ENCODE data around the gene PACS2.

PACS2 gene

DNA sequence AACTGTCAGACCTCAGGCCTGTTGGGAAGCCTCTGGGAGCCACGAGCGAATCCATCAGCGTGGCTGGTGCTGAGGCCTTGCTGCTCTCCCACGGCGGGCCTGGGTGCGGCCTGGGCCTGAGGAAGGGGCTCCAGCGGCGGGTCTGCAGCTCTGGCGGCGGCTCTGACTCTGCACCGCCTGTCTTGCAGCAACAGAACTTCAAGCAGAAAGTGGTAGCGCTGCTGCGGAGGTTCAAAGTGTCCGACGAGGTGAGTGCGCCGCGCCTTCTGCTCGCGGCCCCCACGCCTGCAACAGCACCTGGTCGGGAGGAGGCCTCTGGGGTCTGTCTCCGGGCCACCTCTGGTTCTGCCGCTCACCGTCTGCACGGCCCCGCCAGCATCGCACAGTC lies 55.1 kb downstream of the PACS2 start:
- no peak for DNase-seq (ENCODE audit: low read depth)

DNA sequence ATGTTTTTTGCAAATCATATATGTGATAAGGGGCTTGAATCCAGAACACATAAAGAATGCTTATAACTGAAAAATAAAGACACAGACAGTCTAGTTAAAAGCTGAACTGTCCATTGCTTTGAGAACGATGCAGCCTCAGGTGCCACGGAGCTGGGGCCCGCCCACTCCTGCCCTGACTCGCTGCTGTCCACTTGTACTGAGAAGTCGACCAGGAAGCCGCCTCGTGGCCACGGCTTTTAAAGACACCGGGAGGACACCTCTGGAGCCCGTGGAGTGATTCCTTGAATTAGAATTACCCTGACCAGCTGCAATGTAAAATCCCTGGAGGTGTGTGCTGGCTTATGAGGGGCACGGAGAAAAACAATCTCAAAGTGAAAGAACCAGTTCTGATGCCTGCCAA lies 59.8 kb downstream of the PACS2 start:
- no peak for DNase-seq (ENCODE audit: low read depth)

DNA sequence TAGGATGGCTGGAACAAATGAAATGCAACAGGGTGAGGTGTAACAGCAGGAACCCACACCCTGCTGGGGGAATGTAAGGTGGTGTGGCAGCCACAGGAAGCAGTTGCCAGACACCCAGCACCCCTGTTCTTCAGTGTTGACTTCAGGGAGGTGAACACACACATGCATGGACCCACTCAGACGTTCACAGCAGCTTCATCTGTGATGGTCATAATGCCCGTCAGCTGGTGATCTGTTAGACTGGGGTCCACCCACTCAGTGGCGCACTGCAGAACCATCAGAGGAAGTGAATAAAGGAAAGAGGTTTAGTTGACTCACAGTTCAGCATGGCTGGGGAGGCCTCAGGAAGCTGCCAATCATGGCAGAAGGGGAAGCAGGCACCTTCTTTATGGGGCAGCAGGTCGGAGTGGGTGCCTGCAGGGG lies 61.1 kb downstream of the PACS2 start:
- no peak for DNase-seq (ENCODE audit: low read depth)

DNA sequence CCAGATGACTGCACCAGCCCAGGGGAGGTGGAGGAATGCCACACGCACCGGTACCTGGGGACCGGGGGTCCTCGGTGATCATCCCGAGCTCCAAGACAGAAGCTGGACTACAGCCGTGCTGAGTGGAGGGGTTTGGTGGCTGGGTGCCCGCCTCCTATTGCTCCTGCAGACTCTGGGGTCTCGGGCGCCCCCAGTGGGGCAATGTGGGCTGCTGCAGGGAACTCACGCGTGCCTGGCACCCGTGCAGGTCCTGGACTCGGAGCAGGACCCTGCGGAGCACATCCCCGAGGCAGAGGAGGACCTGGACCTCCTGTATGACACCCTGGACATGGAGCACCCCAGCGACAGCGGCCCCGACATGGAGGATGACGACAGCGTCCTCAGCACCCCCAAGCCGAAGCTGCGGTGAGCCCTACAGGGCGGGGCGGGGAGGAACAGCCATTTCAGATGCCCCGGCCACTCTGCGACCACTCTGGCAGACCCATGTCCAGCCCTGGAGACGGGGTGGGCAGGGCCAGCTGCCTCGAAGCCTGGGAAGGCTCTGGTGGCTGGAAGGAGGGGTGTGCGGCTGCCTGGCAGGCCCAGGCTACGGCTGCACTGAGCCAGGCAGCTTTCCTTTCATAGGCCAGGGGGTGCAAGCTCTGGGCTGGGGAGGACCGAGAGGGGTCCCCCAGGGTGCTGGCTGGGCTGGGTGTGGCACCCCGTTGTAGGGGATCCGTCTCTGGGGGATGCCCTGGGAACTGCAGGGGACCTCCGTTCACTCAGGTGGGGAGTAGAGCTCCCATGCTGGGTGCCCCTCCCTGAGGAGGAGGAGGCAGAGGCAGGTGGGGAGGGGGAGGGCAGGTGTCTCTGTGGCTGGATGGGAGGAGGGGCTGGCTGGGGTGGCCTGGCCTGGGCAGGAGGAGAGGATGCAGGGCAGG lies 62.2 kb downstream of the PACS2 start:
- no peak for DNase-seq (ENCODE audit: low read depth)

DNA sequence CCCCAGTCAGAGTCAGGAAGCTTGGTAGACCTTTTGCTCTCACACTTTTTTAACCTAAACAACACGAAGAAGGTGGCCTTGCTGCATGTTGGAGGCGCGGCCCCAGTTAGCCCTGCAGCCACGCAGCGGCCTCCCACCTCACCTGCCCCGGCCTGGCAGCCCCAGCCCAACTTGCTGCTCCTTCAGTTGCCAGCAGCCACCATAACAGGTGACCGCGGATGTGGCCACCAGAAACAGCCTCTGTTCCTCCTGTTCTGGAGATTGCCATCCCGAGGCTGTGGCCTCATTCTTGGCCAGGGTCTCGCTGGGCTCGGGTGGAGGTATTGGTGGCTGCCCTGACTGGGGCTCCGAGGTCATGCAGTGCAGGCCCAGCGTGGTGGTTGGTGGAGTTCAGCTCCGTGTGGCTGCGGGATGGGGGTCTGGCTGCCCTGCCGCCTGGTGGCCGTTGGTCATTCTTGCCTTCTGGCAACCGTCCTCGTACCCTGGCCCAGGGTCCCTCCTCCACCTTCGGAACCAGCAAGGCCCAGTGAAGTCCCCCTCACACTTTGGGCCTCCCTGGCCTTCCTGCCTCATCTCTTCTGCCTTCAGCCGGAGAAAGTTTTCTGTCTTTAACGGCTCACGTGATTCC lies 63.1 kb downstream of the PACS2 start:
- DNase-seq (ENCODE audit: low read depth), result no peak

DNA sequence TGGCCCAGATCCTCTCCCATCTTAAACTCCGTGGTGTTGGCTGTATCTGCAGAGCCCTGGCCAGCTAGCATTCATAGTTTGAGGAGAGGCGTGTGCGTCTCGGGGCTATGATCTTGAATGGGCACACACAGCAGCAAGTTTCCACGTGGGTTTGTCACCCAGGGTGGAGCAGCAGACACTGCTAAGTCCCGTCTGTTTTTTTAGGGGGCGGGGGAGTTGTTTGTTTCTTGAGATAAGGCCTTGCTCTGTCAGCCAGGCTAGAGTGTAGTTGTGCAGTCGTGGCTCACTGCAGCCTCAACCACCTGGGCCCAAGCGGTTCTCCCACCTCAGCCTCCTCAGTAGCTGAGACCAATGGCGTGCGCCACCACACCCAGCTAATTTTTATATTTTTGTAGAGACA lies 63.7 kb downstream of the PACS2 start:
- no peak for DNase-seq (ENCODE audit: low read depth)

DNA sequence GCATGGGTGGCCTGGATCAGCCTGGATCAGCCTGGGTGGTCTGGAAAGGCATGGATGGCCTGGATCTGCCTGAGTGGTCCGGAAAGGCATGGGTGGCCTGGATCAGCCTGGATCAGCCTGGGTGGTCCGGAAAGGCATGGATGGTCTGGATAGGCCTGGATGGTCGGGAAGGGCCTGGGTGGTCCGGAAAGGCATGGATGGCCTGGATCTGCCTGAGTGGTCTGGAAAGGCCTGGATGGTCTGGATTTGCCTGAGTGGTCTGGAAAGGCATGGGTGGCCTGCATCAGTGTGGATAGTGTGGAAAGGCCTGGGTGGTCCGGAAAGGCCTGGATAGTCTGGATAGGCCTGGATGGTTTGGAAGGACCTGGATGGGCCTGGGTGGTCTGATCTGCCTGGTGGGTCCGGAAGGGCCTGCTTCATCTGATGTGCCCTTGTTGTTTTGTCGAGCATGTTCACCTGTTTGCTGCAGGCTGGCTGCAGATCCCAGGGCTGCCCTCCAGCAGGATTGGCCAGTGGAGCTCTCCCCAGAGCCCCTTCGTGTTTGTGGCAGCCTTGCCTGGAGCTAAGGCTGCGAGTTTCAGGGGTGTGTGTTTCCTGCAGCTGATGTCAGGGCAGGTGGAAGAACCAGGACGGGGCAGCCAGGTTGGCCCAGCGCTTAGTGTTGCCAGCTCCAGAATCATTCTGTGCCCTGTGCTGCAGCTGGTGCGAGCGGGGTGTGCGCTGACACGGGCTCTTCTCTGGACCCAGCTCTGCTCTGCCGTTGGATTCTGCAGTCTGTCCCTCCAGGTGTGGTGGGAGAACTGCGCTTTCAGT lies 64.5 kb downstream of the PACS2 start:
- DNase-seq (ENCODE audit: low read depth), result no peak

DNA sequence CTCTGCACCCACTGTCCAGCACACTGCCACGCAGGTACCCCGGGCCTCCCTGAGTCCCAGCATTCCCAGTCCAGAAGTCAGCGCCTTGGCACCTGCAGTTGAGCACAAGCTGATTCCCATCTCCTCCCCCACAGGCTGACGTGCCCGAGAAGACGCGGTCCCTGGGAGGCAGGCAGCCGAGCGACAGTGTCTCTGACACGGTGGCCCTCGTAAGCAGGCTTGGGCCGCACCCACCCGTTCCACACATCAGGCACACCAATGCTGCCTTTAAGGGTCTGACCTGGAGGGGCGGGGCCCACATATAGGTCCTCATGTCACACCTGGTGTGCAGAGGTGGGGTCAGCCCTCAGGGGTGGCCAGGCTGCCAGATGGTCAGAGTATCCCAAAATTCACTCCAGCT lies 65.4 kb downstream of the PACS2 start:
- DNase-seq (ENCODE audit: low read depth), result no peak

DNA sequence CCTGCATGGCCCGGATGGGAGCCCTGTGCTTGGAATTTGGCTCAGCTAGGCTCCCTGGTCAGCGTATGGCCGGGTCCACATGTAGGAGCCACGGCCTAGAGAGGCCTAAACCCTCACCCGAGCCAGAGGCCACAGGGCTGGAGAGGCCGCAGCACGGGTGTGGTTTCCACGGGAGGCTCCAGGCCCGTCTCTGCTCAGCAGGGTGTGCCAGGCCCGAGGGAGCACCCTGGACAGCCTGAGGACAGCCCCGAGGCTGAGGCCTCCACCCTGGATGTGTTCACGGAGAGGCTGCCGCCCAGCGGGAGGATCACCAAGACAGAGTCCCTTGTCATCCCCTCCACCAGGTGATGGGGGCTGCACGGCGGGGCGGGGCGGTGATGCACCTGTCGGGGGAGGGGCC lies 66.2 kb downstream of the PACS2 start:
- DNase-seq (ENCODE audit: low read depth), result no peak

DNA sequence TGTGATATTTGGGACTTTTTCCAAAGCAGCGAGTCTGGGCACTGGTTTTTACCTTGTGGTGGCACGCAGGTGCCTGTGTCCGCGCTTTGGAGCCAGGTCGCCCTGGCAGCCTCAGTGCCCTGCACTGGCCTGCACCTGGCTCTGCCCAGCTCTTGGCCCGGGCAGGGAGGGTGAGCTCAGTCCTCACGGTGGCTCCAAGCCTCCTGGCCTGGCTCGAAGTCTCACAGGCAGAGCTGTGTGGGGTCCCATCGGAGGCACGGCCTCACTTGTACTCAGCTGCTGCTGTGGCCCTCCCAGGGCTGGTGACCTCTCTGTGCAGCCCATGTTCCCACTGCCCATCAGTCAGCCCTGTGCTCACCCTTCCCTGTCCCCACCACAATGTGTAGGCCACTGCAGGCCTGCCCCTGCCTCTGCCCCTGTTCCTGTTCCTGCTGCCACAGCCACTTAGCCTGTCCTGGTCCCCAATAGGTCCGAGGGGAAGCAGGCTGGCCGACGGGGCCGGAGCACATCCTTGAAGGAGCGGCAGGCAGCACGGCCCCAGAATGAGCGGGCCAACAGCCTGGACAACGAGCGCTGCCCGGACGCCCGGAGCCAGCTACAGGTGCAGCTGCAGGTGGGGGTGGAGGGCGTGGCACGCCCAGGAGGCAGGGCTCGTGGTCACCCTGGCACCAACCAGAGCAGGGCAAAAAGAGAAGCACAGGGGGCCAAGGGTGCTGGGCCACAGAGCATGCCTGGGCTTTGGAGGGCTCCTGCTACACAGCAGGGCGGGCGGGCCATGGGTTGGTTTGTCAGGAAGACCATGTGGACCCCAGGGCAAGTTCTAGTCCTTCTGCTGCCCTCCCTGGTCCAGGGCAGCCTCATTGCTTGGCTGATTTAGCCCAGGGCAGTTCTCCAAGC lies 67.1 kb downstream of the PACS2 start:
- DNase-seq (ENCODE audit: low read depth), result no peak

DNA sequence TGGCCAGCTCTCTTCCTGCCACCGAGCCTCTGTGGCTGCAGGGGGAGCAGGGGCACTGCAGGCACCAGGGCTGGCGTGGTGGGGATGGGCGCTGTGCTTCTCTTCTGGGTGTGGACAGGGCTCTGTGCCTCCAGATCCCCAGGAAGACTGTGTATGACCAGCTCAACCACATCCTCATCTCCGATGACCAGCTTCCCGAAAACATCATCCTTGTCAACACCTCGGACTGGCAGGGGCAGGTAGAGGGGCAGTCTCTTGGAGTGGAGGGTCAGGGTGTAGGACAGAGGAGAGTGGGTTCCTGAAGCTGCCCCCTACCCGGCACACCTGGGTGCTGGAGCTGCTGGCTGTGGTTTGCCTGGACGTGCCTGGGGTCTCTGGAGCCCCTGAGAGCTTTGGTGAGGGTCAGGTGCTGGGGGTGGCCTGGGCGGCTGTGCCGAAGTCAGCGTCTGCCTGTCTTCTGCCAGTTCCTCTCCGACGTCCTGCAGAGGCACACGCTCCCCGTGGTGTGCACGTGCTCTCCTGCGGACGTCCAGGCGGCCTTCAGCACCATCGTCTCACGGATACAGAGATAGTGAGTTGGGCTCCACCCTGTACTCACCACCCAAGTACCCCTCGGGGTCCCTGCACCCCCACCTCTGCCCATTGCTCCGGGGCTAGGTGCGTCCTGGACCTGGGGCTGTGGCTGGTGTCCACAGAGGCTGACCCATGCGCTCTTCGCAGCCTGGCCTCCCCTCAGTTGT lies 68.0 kb downstream of the PACS2 start:
- DNase-seq (ENCODE audit: low read depth), result no peak

DNA sequence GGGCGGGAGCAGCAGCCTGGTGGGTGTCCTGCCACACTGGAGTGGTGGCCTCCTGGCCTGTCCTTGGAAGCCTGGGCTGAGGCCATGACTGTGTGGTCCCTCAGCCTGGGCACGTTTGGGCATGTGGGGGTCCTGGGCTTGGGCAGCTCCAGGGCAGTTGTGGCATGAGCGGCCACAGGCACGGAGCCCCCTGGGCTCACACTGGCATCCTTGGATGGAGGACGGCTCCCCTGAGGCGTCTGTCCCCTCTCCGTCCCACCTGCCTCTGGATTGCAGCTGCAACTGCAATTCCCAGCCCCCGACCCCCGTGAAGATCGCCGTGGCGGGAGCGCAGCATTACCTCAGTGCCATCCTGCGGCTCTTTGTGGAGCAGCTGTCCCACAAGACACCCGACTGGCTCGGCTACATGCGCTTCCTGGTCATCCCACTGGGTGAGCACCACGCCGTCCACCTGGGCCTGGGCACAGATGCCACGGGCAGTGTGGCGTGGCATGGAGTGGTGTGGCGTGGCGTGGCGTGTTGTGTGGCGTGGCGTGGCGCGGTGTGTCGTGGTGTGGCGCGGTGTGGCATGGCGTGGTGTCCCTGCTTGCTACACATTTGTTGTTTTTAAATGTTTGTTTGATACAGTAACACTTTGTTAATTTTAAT lies 68.7 kb downstream of the PACS2 start:
- DNase-seq (ENCODE audit: low read depth), result no peak

DNA sequence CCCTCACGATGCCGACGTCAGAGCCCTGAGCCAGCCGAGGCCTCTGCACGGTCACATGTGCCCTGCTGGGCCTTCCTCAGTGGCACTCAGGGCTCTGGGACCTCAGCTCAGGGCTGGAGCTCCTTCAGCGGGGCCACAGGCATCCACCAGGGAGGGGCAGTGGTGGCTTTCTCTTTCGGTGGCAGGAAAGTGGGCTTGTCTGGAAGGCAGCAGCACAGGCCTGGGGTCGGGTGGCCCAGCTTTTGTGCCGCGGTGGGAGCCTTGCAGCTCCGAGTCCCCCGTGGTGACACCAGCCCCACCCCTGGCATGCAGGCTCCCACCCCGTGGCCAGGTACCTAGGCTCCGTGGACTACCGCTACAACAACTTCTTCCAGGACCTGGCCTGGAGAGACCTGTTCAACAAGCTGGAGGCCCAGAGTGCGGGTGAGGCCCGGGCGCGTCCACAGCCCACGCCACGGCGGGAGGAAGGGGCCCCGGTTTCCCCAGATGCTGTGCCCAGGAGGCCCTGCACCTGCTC lies 69.6 kb downstream of the PACS2 start:
- DNase-seq (ENCODE audit: low read depth), result no peak

DNA sequence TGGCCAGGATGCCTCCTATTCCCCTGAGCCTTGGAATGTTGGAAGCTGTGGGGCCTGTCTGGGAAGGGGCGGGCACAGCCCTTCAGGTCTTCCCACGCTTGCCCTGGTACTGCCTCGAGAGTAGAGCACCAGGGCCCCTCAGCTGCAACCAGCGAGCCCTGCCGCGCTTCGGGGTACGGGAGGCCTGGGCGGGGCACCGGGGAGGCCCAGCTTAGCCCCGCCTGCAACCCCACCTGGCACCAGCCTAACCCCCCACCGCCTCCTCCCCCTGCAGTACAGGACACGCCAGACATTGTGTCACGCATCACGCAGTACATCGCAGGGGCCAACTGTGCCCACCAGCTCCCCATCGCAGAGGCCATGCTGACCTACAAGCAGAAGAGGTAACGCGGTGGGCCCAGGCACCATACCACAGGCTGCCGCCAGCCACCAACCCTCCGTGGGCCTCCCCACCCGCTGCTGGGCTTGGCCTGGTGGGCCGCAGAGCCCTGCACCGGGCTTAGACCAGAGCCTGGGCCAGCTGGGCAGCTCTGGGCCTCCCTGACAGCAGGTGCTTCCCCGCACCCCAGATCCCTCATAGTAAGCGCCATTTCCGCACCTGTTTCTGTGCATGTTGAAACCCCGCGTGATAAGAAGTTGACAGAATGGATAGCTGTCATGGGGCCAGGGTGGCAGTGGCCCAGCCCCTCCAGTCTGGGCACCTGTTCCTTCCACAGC lies 70.2 kb downstream of the PACS2 start:
- DNase-seq (ENCODE audit: low read depth), result no peak

DNA sequence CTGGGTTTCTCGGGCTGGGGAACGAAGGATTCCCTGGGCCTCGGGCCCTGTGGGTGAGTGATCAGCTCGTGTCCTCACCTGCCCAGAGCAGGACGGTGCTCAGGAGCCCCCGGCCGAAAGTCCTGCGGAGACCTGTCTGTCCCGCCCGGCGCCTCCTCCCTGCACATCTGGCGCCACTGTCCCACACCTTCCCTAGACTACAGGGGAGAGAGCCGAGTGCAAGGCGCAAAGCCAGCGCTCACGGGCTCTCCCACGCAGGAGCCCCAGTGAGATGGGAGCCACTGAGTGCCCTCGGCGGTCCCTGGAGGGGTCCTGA lies 70.7 kb downstream of the PACS2 start:
- no peak for DNase-seq (ENCODE audit: low read depth)

DNA sequence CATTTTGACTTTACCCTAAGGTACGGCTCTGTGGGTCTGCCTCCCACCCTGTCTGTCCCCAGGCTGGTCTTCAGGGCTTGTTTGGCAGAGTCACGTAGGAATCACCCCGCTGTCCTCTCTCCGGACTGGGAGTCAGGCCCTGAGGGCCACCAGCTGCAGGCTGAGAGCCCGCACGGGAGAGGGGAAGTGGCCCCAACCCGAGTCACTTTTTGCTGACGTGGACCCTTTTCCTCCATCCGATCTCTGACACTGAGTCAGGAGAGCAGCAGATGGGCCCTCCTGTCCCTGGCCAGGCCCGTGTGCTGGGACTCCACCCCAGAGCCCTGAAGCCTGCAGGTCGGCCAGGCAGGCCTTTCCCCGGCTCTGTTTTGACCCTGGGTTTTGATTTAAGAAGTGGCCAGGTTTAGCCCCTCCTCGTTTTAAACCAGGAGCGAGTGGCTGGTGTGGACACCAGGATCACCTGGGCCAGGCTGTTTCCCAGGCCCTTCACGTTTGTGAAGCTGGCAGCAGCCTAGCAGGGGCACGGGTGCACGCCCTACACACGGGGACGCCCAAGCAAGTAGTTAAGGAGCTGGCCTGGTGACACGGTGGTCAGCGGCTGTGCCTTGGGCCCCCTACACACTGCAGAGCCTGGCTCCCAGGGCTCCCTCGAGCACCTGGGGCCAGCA lies 71.3 kb downstream of the PACS2 start:
- DNase-seq (ENCODE audit: low read depth), result no peak

DNA sequence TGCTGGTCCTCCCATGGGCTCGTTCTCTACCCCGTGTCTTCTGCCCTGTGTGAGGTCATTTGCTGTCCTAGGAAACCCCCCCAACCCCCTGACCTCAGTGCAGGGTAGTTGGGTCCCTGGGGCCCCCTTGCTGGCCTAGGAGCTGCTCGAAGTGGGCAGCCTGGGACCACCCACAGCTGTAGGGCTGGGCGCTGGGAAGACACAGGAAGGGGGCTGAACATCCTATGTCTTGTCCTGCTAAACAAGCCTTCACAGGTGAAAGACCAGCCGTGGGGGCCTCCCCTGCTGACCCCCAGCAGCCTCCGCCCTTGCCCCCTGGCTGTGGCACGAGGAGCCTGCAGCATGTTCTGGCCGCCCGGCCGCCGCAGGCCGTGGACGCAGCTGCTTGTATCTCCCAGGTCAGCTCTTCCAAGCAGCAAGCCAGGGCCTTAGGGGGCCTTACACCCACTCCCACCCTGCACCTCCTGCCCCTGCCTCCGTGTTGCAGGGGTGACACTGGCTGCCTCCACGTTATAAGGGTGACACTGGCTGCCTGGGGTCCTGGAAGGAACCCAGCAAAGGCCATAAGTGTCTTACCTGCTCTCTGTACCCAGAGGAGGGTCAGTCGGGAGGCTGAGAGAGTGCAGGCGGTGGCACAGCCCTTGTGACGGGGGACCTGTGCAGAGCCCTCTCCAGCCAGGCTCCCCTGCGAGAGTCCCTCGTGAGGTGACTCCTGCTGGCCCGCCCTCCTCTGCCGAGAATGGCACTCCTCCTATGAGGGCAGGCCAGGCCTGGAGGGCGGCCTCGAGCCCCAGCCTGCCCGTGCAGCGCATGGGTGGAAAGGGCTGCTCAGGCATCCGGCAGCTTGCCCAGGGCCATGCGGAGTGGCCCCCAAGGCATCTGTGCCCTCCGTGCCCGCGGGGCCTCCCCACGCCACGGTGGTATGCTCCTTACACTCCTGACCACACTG lies 72.3 kb downstream of the PACS2 start:
- DNase-seq (ENCODE audit: low read depth), result no peak

DNA sequence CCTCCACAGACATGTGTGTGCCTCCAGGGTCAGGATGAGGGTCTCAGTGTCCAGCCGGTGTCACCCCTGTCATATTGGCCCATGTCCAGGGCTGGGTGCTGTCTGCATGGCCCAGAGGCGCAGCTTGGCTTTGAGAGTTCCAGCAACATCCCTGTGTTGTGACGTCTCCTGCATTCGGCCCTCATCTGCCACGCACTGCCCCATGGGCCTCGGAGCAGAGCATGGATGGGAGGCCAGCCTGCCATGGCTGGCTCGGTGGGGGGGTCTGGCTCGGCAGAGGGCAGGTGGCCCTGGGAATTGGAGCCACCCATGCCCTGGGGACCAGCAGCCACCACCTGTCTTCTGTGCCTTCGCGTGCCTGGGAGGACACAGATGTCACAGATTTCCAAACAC lies 73.0 kb downstream of the PACS2 start:
- no peak for DNase-seq (ENCODE audit: low read depth)
